Suprapubic skin (tissue), 4 donors: ENCODE results near the gene ATAD3A. TPM values are rescaled to one million over a fixed set of nuclear protein-coding genes. Genes with fewer than 3 reads are reported as not detected.

Source experiments
- DNase-seq, 2 donors: peaks; one replicate each; pipeline ENCODE4 v3.0.0-alpha.2; 2019; ENCODE audit warnings: low spot score in 2 of 2
- H3K27ac ChIP-seq: fragments of 200-600 bp; sonication (generic); one replicate; pipeline ENCODE4 v1.5.1; 2019
- H3K27me3 ChIP-seq: fragments of 200-600 bp; sonication (generic); one replicate; pipeline ENCODE4 v1.5.1; 2019
- H3K36me3 ChIP-seq: fragments of 200-600 bp; sonication (generic); one replicate; pipeline ENCODE4 v1.5.1; 2019
- H3K4me1 ChIP-seq: fragments of 200-600 bp; sonication (generic); one replicate; pipeline ENCODE4 v1.5.1; 2019
- H3K4me3 ChIP-seq: fragments of 200-600 bp; sonication (generic); one replicate; pipeline ENCODE4 v1.5.1; 2019; ENCODE audit warnings: mild to moderate bottlenecking
- H3K9me3 ChIP-seq: fragments of 200-600 bp; sonication (generic); one replicate; pipeline ENCODE4 v1.5.1; 2019
- CTCF ChIP-seq, 2 donors: fragments of 200-600 bp in 1 of 2; fragments of 450-650 bp in 1 of 2; sonication (generic) in 1 of 2; IDR thresholded peaks; one replicate each; pipeline ENCODE4 v1.5.1; 2016 to 2019; ENCODE audit warnings: antibody characterized with exemption in 2 of 2, mild to moderate bottlenecking in 1 of 2, moderate library complexity in 1 of 2
- EP300 ChIP-seq: sonication (generic); formaldehyde crosslinking; IDR thresholded peaks from one replicate; pipeline ENCODE4 v1.6.1; 2017; ENCODE audit warnings: antibody characterized with exemption
- POLR2A ChIP-seq, 2 donors: fragments of 450-650 bp; IDR thresholded peaks; one replicate each; pipeline ENCODE4 v1.6.1; 2017; ENCODE audit warnings: antibody characterized with exemption in 2 of 2, mild to moderate bottlenecking in 2 of 2, moderate library complexity in 2 of 2
- POLR2AphosphoS5 ChIP-seq, 3 donors: sonication (generic); formaldehyde crosslinking; IDR thresholded peaks; one replicate each; pipeline ENCODE4 v1.6.1; 2017; ENCODE audit warnings: antibody characterized with exemption in 3 of 3
- WGBS: methylation state at CpG from one replicate; pipeline ENCODE4 v1.1.5; 2018; 5-methylcytosine and 5-hydroxymethylcytosine counted together
- total RNA-seq, 4 donors: library from RNA; depleted of rRNA; stranded (reverse); fragments of >200 nt; gene quantifications; one replicate each; pipeline ENCODE4 v1.1.0, GENCODE V29; 2016

The ATAD3A gene
- total RNA-seq, 4 donors from 2014 or later, result 15.0 to 23.2 (median 19.7) TPM

DNA sequence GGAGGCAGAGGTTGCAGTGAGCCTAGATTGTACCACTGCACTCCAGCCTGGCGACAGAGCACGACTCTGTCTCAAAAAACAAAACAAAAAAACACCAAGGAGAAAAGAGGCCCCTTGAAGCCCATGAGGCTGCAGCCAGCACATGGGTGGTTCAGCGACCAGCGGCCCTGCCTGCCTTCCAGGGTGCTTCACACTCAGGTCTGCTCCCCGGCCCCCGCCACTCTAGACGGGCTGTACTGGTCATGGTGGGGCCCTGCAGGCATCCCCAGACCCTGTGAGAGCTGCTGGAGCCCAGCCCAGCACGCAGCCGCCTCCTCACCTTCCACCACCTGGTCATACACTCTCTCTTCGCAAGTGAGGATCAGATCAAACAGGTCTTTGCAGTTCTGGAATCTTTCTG is 32.6 kb downstream of the ATAD3A start:
- no peak overlapping the region for H3K27ac ChIP-seq
- 92% methylated on average over 10 of the region's 10 CpGs for WGBS
- no peak overlapping the region for H3K4me3 ChIP-seq
- no peaks in the 10 kb centered on the region for H3K9me3 ChIP-seq
- H3K36me3 ChIP-seq, result peaks cover 23% of the 10 kb centered on the region
- H3K27me3 ChIP-seq, result no peaks in the 10 kb centered on the region
- peaks cover 21% of the 10 kb centered on the region for H3K4me1 ChIP-seq
- no peak for TF ChIP-seq POLR2AphosphoS5 (IDR thresholded peaks at IDR 0.05)
- TF ChIP-seq POLR2A (IDR thresholded peaks at IDR 0.05), result no peak
- no peak for TF ChIP-seq CTCF (IDR thresholded peaks at IDR 0.05)
- no peak for TF ChIP-seq EP300
- no peak for DNase-seq

DNA sequence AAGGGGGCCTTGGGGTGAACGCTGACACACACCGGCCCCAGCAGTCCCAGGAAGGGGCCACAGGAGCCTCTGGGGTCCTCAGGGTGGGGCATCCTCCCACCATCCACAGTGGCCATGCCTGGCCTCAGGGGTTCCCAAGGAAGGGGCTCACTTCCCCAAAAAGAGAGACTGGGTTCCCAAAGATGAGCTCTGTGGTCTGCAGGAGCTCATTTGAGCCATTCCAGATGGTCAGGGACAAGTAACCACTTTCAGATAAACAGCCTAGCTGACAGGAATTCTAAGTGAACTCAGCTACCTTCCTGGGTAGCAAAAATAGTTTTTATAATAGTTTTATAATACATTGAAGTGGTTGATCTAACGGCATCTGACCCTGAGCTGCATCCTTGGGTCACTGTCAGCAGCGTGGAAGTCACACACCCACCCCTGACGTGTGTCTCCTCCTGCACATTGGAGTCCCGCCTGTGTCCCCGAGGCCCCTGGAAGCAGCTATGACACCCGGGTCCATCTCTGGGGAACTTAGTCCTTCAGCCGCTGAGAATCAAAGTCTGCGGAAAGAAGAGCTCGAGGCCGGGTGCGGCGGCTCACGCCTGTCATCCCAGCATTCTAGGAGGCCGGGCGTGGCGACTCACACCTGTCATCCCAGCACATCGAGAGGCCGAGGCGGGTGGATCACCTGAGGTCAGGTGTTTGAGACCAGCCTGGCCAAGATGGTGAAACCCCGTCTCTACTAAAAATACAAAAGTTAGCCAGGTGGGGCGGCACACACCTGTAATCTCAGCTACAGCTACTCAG is 34.2 kb downstream of the ATAD3A start:
- H3K27ac ChIP-seq, result no peak overlapping the region
- H3K36me3 ChIP-seq, result peaks cover 22% of the 10 kb centered on the region
- DNase-seq, result no peak
- H3K27me3 ChIP-seq, result no peaks in the 10 kb centered on the region
- 80% methylated on average over 20 of the region's 23 CpGs for WGBS
- no peak for TF ChIP-seq POLR2A (IDR thresholded peaks at IDR 0.05)
- H3K4me1 ChIP-seq, result peaks cover 15% of the 10 kb centered on the region
- H3K4me3 ChIP-seq, result no peak overlapping the region
- H3K9me3 ChIP-seq, result no peaks in the 10 kb centered on the region

GRCh38 chr1:1547011-1547410 is 35.0 kb downstream of the ATAD3A start:
- H3K27me3 ChIP-seq, result no peaks in the 10 kb centered on the region

DNA sequence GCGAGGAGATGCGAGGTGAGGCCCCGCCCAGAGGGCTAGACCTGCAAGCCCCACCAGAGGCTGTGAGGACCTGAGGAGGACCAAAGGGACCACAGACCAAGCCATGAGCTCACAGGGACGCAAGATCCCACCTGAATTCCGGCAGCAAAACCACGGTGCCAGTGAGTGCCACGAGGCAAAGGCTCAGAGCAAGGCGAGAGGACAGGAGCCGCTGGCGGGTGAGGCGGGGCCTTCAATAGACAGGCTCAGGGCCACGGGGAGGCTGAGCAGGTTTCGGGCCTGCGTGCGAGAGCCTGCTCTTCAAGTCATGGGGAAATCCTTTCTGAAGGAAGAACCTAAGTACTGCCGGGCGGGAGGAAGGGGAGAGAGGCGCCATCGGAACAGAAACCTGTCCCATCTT is 35.5 kb downstream of the ATAD3A start:
- TF ChIP-seq POLR2AphosphoS5 (IDR thresholded peaks at IDR 0.05), result no peak
- no peak for TF ChIP-seq POLR2A (IDR thresholded peaks at IDR 0.05)
- no peak for TF ChIP-seq EP300
- TF ChIP-seq CTCF (IDR thresholded peaks at IDR 0.05), result no peak
- no peak overlapping the region for H3K4me3 ChIP-seq
- H3K36me3 ChIP-seq, result peaks cover 11% of the 10 kb centered on the region
- WGBS, result 73% methylated on average over 18 of the region's 19 CpGs
- H3K9me3 ChIP-seq, result no peaks in the 10 kb centered on the region
- no peak for DNase-seq
- no peaks in the 10 kb centered on the region for H3K27me3 ChIP-seq
- peaks cover 16% of the 10 kb centered on the region for H3K4me1 ChIP-seq
- H3K27ac ChIP-seq, result no peak overlapping the region

More at GRCh38 chr1:1547011-1547410, 35.0 kb downstream of the ATAD3A start:
- no peak for DNase-seq
- 87% methylated on average over 9 of the region's 9 CpGs for WGBS
- no peak overlapping the region for H3K27ac ChIP-seq
- peaks cover 16% of the 10 kb centered on the region for H3K4me1 ChIP-seq
- no peaks in the 10 kb centered on the region for H3K9me3 ChIP-seq
- peaks cover 14% of the 10 kb centered on the region for H3K36me3 ChIP-seq
- no peak overlapping the region for H3K4me3 ChIP-seq
- TF ChIP-seq POLR2A (IDR thresholded peaks at IDR 0.05) (no peak), CTCF (IDR thresholded peaks at IDR 0.05) (no peak), POLR2AphosphoS5 (IDR thresholded peaks at IDR 0.05) (no peak), EP300 (no peak)

DNA sequence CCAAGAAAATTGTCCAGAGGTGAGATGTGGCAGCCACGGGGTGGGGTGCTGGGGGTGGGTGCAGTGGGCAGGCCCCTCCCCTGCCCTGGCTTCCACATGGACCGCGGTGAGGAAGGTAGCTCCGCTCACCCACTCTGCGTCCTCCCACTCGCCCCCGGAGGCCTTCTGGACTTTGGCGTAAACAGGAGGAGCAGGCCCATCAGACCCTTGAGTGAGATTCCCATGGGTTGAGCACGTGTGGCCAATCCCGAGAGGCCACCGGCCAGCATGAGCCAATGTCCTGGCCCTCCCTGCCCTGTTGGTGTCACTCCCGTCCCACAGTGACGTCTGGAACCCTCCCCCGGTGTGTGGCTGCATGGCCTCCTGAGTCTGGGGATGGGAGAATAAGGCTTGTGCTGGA is 36.6 kb downstream of the ATAD3A start:
- H3K9me3 ChIP-seq, result no peaks in the 10 kb centered on the region
- no peaks in the 10 kb centered on the region for H3K36me3 ChIP-seq
- WGBS, result 73% methylated on average over 8 of the region's 14 CpGs
- peaks cover 10% of the 10 kb centered on the region for H3K4me1 ChIP-seq
- DNase-seq, result no peak
- H3K27me3 ChIP-seq, result no peaks in the 10 kb centered on the region
- TF ChIP-seq CTCF (IDR thresholded peaks at IDR 0.05), result no peak
- TF ChIP-seq EP300, result no peak
- TF ChIP-seq POLR2A (IDR thresholded peaks at IDR 0.05), result no peak
- TF ChIP-seq POLR2AphosphoS5 (IDR thresholded peaks at IDR 0.05), result no peak
- no peak overlapping the region for H3K27ac ChIP-seq
- H3K4me3 ChIP-seq, result no peak overlapping the region
